Right lobe of liver (tissue), 6 donors: Measurements from ENCODE around the gene ARHGEF10L. TPM values are rescaled to one million over a fixed set of nuclear protein-coding genes. Genes with fewer than 3 reads are reported as not detected.

ENCODE experiments used
- ATAC-seq, 4 donors: fragments of 200-7000 bp; cut with Tn5 transposase; one replicate each; pipeline ENCODE4 v1.9.1; 2020; ENCODE audit warnings: mild to moderate bottlenecking in 4 of 4, moderate library complexity in 4 of 4
- DNase-seq, 3 donors: peaks; one replicate each; pipeline ENCODE4 v3.0.0-alpha.2; 2020
- H3K27ac ChIP-seq, 3 donors: fragments of 200-600 bp; one replicate each; pipeline ENCODE4 v1.8.0; 2022
- H3K27me3 ChIP-seq, 2 donors: fragments of 200-600 bp; one replicate each; pipeline ENCODE4 v1.8.0; 2022
- H3K36me3 ChIP-seq, 4 donors: fragments of 200-600 bp; sonication (generic) in 1 of 4; one replicate each; pipeline versions ENCODE4 v1.5.1 to v1.8.0; 2017 to 2022; ENCODE audit warnings: control low read depth in 1 of 4
- H3K4me1 ChIP-seq, 4 donors: fragments of 200-600 bp; sonication (generic) in 1 of 4; one replicate each; pipeline versions ENCODE4 v1.5.1 to v1.8.0; 2017 to 2022; ENCODE audit warnings: control low read depth in 1 of 4
- H3K4me3 ChIP-seq, 3 donors: fragments of 200-600 bp; one replicate each; pipeline ENCODE4 v1.8.0; 2022
- H3K9me3 ChIP-seq, 4 donors: fragments of 200-600 bp; sonication (generic) in 1 of 4; one replicate each; pipeline versions ENCODE4 v1.5.1 to v1.8.0; 2017 to 2022; ENCODE audit warnings: control low read depth in 1 of 4
- POLR2A ChIP-seq: fragments of 450-650 bp; IDR thresholded peaks from one replicate; pipeline ENCODE4 v1.6.1; 2017; ENCODE audit warnings: antibody characterized with exemption, mild to moderate bottlenecking
- WGBS: methylation state at CpG from one replicate; pipeline ENCODE4 v1.1.6; 2018; ENCODE audit warnings: low coverage, low lambda C conversion rate; ENCODE audit not compliant: insufficient coverage; ENCODE audit errors: missing lambda C conversion rate; 5-methylcytosine and 5-hydroxymethylcytosine counted together
- intact Hi-C, 2 donors: fragments of 100-400 bp; cut with DNase I; formaldehyde crosslinking; loops; one replicate each; pipeline versions ENCODE4 v1.11.2 to v1.14.1; 2022
- total RNA-seq, 6 experiments: library from RNA; depleted of rRNA in 2 of 6; stranded (reverse); fragments of >200 nt in 2 of 6; fragmentation: NEBNext Ultra II Directional in 3 of 6; extraction: Animal tissue kit (Norgen Biotek cat#: 25700) in 3 of 6; gene quantifications; one replicate each; pipeline versions ENCODE4 v1.1.0 to v1.2.4, GENCODE V29; 2016 to 2023
- TF ChIP-seq, protein P1 (sequence below), 4 donors: fragments of 200-600 bp in 3 of 4; fragments of 450-650 bp in 1 of 4; IDR thresholded peaks; one replicate each; pipeline versions ENCODE4 v1.5.1 to v1.8.0; 2016 to 2022; ENCODE audit warnings: antibody characterized with exemption in 4 of 4, mild to moderate bottlenecking in 2 of 4
- donor health status: DM: no; HTN: yes; CAD: no.
- donor health status: DM: no; HTN: no; CAD: no.
- donor health status: DM: no; HTN: no; CAD: no.
- donor health status: DM: no; HTN: yes; CAD: no.
- donor health status: DM: no; HTN: yes; CAD: no.

The ARHGEF10L gene
- total RNA-seq, 6 experiments from 2014 or later: 59.7 to 124 (median 87.4) TPM

DNA sequence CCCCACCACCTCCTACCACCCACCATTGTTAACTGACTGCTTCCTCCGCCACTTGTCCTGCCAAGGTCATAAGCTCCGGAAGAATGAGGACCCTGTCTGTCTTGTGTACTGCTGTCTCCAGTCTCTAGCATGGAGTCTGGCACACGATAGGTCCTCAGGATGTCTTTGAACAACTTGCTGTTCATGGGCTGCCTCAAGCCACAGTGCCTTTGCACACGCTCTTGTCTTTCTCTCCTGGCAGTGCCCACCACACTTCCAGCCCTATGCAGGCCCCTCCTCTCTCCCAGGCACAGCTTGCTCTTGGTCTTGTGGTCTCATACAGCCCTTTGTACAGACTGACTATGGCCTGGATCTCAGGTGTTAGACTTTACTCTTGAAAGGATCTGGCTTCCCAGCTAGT lies 97.6 kb downstream of the ARHGEF10L start:
- DNase-seq (no peak), ATAC-seq (no peak)
- Histone ChIP-seq H3K4me3 (no peak overlapping the region), H3K27me3 (no peaks in the 10 kb centered on the region), H3K9me3 (no peaks in the 10 kb centered on the region), H3K4me1 (peaks cover 0 to 3% (median 0%) of the 10 kb centered on the region in 4 donors), H3K36me3 (peaks cover 17 to 100% (median 69%) of the 10 kb centered on the region in 4 donors), H3K27ac (no peak overlapping the region)
- no peak for TF ChIP-seq POLR2A
- TF ChIP-seq, protein P1, sequence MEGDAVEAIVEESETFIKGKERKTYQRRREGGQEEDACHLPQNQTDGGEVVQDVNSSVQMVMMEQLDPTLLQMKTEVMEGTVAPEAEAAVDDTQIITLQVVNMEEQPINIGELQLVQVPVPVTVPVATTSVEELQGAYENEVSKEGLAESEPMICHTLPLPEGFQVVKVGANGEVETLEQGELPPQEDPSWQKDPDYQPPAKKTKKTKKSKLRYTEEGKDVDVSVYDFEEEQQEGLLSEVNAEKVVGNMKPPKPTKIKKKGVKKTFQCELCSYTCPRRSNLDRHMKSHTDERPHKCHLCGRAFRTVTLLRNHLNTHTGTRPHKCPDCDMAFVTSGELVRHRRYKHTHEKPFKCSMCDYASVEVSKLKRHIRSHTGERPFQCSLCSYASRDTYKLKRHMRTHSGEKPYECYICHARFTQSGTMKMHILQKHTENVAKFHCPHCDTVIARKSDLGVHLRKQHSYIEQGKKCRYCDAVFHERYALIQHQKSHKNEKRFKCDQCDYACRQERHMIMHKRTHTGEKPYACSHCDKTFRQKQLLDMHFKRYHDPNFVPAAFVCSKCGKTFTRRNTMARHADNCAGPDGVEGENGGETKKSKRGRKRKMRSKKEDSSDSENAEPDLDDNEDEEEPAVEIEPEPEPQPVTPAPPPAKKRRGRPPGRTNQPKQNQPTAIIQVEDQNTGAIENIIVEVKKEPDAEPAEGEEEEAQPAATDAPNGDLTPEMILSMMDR (IDR thresholded peaks at IDR 0.05): no peak
- intact Hi-C loops: no loop called here
- 91% methylated on average over 4 of the region's 4 CpGs for WGBS

DNA sequence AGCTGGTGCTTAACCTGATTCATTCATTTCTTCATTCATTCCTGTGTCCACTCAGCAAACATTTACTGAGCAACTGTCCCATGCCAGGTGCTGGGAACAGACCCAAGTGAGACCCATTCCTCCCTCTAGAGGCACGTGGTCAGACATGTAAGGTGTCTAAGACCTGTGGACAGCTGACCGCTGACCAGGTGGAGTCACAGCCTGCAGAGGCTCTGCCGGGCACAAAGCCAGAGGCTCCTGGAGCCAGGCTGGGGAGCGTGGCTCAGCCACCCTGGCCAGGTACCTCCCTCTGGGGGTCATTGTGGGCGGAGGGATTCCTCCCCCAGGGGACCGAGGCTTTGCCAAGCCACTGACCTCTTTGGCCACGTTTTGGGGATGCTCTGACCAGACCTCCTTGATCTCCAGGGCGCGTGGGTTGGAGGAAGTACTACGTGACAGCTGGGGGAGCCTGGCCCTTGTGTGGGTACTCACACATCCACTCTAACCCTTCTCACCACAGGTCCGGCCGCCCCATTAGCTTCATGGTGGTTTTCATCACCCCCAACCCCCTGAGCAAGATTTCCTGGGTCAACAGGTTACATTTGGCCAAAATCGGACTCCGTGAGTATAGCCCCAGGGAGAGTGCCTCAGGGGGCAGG lies 100.3 kb downstream of the ARHGEF10L start:
- TF ChIP-seq, protein P1 (IDR thresholded peaks at IDR 0.05): no peak
- TF ChIP-seq POLR2A: no peak
- H3K27ac ChIP-seq: no peak overlapping the region
- no peaks in the 10 kb centered on the region for H3K27me3 ChIP-seq
- no peaks in the 10 kb centered on the region for H3K4me1 ChIP-seq
- intact Hi-C loops: no loop called here
- peaks cover 17 to 93% (median 58%) of the 10 kb centered on the region in 4 donors for H3K36me3 ChIP-seq
- ATAC-seq (peak; percentile 47 to 67 (median 48)), DNase-seq (peak; percentile 62 to 75 (median 71))
- no peak overlapping the region for H3K4me3 ChIP-seq
- WGBS: 35% methylated on average over 8 of the region's 14 CpGs
- no peaks in the 10 kb centered on the region for H3K9me3 ChIP-seq

DNA sequence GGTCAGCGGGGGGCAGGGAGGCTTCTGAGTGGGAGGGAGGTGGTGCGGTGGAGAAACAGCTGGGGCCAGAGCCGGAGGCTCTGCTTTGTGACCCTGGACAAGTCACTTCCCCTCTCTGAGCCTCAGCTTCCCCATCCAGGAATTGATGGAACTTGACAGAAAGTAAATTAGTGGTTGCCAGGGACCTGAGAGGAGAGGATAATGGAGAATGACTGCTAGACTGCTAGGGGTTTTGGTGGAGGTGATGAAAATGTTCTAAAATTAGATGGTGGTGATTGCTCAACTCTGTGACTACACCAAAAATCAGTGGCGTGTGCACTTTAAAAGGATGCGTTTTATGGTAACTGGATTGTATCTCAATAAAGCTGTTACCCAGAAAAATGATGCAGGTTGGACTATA lies 100.9 kb downstream of the ARHGEF10L start:
- no peaks in the 10 kb centered on the region for H3K4me1 ChIP-seq
- no peaks in the 10 kb centered on the region for H3K9me3 ChIP-seq
- peaks cover 17 to 92% (median 57%) of the 10 kb centered on the region in 4 donors for H3K36me3 ChIP-seq
- H3K27ac ChIP-seq: no peak overlapping the region
- no peaks in the 10 kb centered on the region for H3K27me3 ChIP-seq
- no peak for ATAC-seq
- DNase-seq: no peak
- no peak overlapping the region for H3K4me3 ChIP-seq
- TF ChIP-seq, protein P1 (IDR thresholded peaks at IDR 0.05): no peak
- no peak for TF ChIP-seq POLR2A
- WGBS: 40% methylated on average over 5 of the region's 5 CpGs
- intact Hi-C loops: no loop called here

DNA sequence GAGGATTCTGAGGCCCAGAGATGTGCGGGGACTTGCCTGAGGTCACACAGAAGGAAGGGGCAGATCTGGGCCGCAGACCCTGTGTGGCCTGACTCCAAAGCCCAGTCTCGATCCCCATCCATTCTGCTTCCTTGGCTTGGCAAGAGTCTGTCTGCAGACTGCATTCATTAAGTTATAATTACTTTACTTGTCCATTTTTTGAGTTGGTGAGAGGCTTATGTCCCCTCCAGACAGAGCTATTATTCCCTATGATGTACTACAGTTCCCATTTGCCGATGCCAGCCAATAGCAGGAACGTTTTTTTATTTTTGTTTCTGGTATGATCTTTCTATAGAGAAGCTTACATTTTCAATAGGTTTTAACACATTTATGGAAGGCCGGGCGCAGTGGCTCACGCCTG lies 101.5 kb downstream of the ARHGEF10L start:
- Histone ChIP-seq H3K36me3 (peaks cover 17 to 87% (median 57%) of the 10 kb centered on the region in 4 donors), H3K27ac (no peak overlapping the region), H3K4me3 (no peak overlapping the region), H3K27me3 (no peaks in the 10 kb centered on the region), H3K9me3 (no peaks in the 10 kb centered on the region), H3K4me1 (no peaks in the 10 kb centered on the region)
- DNase-seq: no peak
- intact Hi-C loops: no loop called here
- ATAC-seq: no peak
- 88% methylated on average over 7 of the region's 8 CpGs for WGBS
- TF ChIP-seq POLR2A: no peak
- TF ChIP-seq, protein P1 (IDR thresholded peaks at IDR 0.05): no peak
